ENCODE results near the gene KRTCAP2.

KRTCAP2 gene

GRCh38 chr1:155206891-155207805 is 34.0 kb upstream of the KRTCAP2 start:
- Histone ChIP-seq H3K27ac (replicated peaks) (peak overlapping the region; percentile 6; the same call in 1 of the 2 replicates), H3K4me3 (replicated peaks; ENCODE audit: insufficient read depth, low read length) (no peak overlapping the region), H3K27me3 (ENCODE audit: insufficient read depth, poor library complexity, severe bottlenecking) (no peaks in the 10 kb centered on the region)
- peak; percentile 82 to 90 for DNase-seq (ENCODE audit: low read depth in 1 of 2, low spot score in 1 of 2)
- no peak for TF ChIP-seq GABPA (IDR thresholded peaks at IDR 0.05; ENCODE audit: low read depth)
- TF ChIP-seq SPI1 (IDR thresholded peaks at IDR 0.05; ENCODE audit: borderline replicate concordance, low read depth), result no peak
- peak; percentile 94 for TF ChIP-seq CTCF (IDR thresholded peaks at IDR 0.05; ENCODE audit: insufficient read depth, low read length)
- no peak for TF ChIP-seq POLR2AphosphoS5 (IDR thresholded peaks at IDR 0.05; ENCODE audit: low read depth)
- TF ChIP-seq REST (IDR thresholded peaks at IDR 0.05; ENCODE audit: insufficient replicate concordance, low read depth), result no peak

GRCh38 chr1:155205969-155206593 is 33.0 kb upstream of the KRTCAP2 start:
- Histone ChIP-seq H3K27me3 (ENCODE audit: insufficient read depth, poor library complexity, severe bottlenecking) (no peaks in the 10 kb centered on the region), H3K4me3 (replicated peaks; ENCODE audit: insufficient read depth, low read length) (no peak overlapping the region), H3K27ac (replicated peaks) (no peak overlapping the region)
- DNase-seq (ENCODE audit: low read depth in 1 of 2, low spot score in 1 of 2), result no peak
- TF ChIP-seq SPI1 (IDR thresholded peaks at IDR 0.05; ENCODE audit: borderline replicate concordance, low read depth) (no peak), GABPA (IDR thresholded peaks at IDR 0.05; ENCODE audit: low read depth) (no peak), REST (IDR thresholded peaks at IDR 0.05; ENCODE audit: insufficient replicate concordance, low read depth) (no peak), CTCF (IDR thresholded peaks at IDR 0.05; ENCODE audit: insufficient read depth, low read length) (no peak), POLR2AphosphoS5 (IDR thresholded peaks at IDR 0.05; ENCODE audit: low read depth) (no peak)

- H3K27ac ChIP-seq (replicated peaks), result no peak overlapping the region
- no peaks in the 10 kb centered on the region for H3K27me3 ChIP-seq (ENCODE audit: insufficient read depth, poor library complexity, severe bottlenecking)
- H3K4me3 ChIP-seq (replicated peaks; ENCODE audit: insufficient read depth, low read length), result no peak overlapping the region
- no peak for TF ChIP-seq POLR2AphosphoS5 (IDR thresholded peaks at IDR 0.05; ENCODE audit: low read depth)
- TF ChIP-seq CTCF (IDR thresholded peaks at IDR 0.05; ENCODE audit: insufficient read depth, low read length), result no peak
- no peak for TF ChIP-seq GABPA (IDR thresholded peaks at IDR 0.05; ENCODE audit: low read depth)
- no peak for TF ChIP-seq REST (IDR thresholded peaks at IDR 0.05; ENCODE audit: insufficient replicate concordance, low read depth)
- TF ChIP-seq SPI1 (IDR thresholded peaks at IDR 0.05; ENCODE audit: borderline replicate concordance, low read depth), result no peak
- no peak for DNase-seq (ENCODE audit: low read depth in 1 of 2, low spot score in 1 of 2)
Observed at GRCh38 chr1:155205035-155205434, 31.9 kb upstream of the KRTCAP2 start.

All from HL-60 (cell line).